H9 (cell line): Measurements from ENCODE around the gene CBR1. TPM values are rescaled to one million over a fixed set of nuclear protein-coding genes. Genes with fewer than 3 reads are reported as not detected.

ENCODE experiments used
- DNase-seq: peaks from one replicate; pipeline ENCODE4 v3.0.0-alpha.2; 2017
- H2AFZ ChIP-seq: one replicate; pipeline ENCODE4 v1.6.1; 2013; ENCODE audit warnings: mild to moderate bottlenecking, low read length, control low read depth, moderate library complexity
- H2AK5ac ChIP-seq: 2 replicates; pipeline ENCODE4 v1.6.1; 2013; ENCODE audit warnings: low read length, control low read depth, mixed read lengths; ENCODE audit not compliant: insufficient read length
- H2BK120ac ChIP-seq: one replicate; pipeline ENCODE4 v1.6.1; 2013; ENCODE audit warnings: low read depth, mild to moderate bottlenecking, low read length, control low read depth, inconsistent platforms; ENCODE audit not compliant: poor library complexity, severe bottlenecking
- H2BK12ac ChIP-seq: 2 replicates; pipeline ENCODE4 v1.6.1; 2013; ENCODE audit warnings: low read length, control low read depth, mixed read lengths, low read depth; ENCODE audit not compliant: insufficient read length
- H2BK15ac ChIP-seq: 2 replicates; pipeline ENCODE4 v1.6.1; 2013; ENCODE audit warnings: low read depth, low read length, control low read depth
- H2BK20ac ChIP-seq: one replicate; pipeline ENCODE4 v1.6.1; 2013; ENCODE audit warnings: low read depth, mild to moderate bottlenecking, low read length, control low read depth, inconsistent platforms; ENCODE audit not compliant: poor library complexity, severe bottlenecking
- H2BK5ac ChIP-seq: 2 replicates; pipeline ENCODE4 v1.6.1; 2013; ENCODE audit warnings: low read length, control low read depth, mixed read lengths; ENCODE audit not compliant: insufficient read length
- H3K14ac ChIP-seq: 2 replicates; pipeline ENCODE4 v1.6.1; 2013; ENCODE audit warnings: low read length, control low read depth; ENCODE audit not compliant: insufficient read depth
- H3K18ac ChIP-seq: 2 replicates; pipeline ENCODE4 v1.6.1; 2013; ENCODE audit warnings: low read depth, mild to moderate bottlenecking, mixed read lengths, low read length, control low read depth; ENCODE audit not compliant: insufficient read length
- H3K23ac ChIP-seq: 2 replicates; pipeline ENCODE4 v1.6.1; 2013; ENCODE audit warnings: low read length, control low read depth, mixed read lengths, low read depth; ENCODE audit not compliant: insufficient read length
- H3K23me2 ChIP-seq: 2 replicates; pipeline ENCODE4 v1.6.1; 2013; ENCODE audit warnings: low read depth, mild to moderate bottlenecking, mixed read lengths, low read length, control low read depth; ENCODE audit not compliant: insufficient read length, poor library complexity, severe bottlenecking
- H3K27ac ChIP-seq: 2 replicates; pipeline ENCODE4 v1.5.1; 2013; ENCODE audit warnings: low read length, control low read depth, mixed read lengths, low read depth; ENCODE audit not compliant: insufficient read length
- H3K27me3 ChIP-seq: 2 replicates; pipeline ENCODE4 v1.6.1; 2013; ENCODE audit warnings: low read length, control low read depth, inconsistent platforms; ENCODE audit not compliant: insufficient read depth
- H3K4ac ChIP-seq: 2 replicates; pipeline ENCODE4 v1.6.1; 2013; ENCODE audit warnings: low read depth, mild to moderate bottlenecking, control low read depth, inconsistent platforms, low read length, moderate library complexity
- H3K4me1 ChIP-seq: 2 replicates; pipeline ENCODE4 v1.6.1; 2013; ENCODE audit warnings: low read length, control low read depth, inconsistent platforms; ENCODE audit not compliant: insufficient read depth
- H3K4me2 ChIP-seq: 2 replicates; pipeline ENCODE4 v1.6.1; 2013; ENCODE audit warnings: low read length, control low read depth, mixed read lengths; ENCODE audit not compliant: insufficient read length, insufficient read depth
- H3K56ac ChIP-seq: 2 replicates; pipeline ENCODE4 v1.6.1; 2013; ENCODE audit warnings: low read depth, mild to moderate bottlenecking, mixed read lengths, low read length, control low read depth; ENCODE audit not compliant: insufficient read length
- H3K79me1 ChIP-seq: 2 replicates; pipeline ENCODE4 v1.6.1; 2013; ENCODE audit warnings: low read depth, mild to moderate bottlenecking, moderate library complexity, low read length, control low read depth, inconsistent platforms; ENCODE audit not compliant: insufficient read depth, poor library complexity, severe bottlenecking
- H3K79me2 ChIP-seq: 2 replicates; pipeline ENCODE4 v1.6.1; 2013; ENCODE audit warnings: low read length, control low read depth, inconsistent platforms; ENCODE audit not compliant: insufficient read depth
- H3K9ac ChIP-seq: 2 replicates; pipeline ENCODE4 v1.6.1; 2013; ENCODE audit warnings: low read length, control low read depth, mixed read lengths; ENCODE audit not compliant: insufficient read length; ENCODE audit errors: extremely low read depth
- H3K9me3 ChIP-seq: one replicate; pipeline ENCODE4 v1.6.1; 2013; ENCODE audit warnings: low read depth, low read length, inconsistent platforms; ENCODE audit not compliant: control insufficient read depth
- H3T11ph ChIP-seq: one replicate; pipeline ENCODE4 v1.6.1; 2013; ENCODE audit warnings: mild to moderate bottlenecking, low read length, control low read depth, inconsistent platforms
- H4K20me1 ChIP-seq: one replicate; pipeline ENCODE4 v1.6.1; 2013; ENCODE audit not compliant: control insufficient read depth, insufficient read length, insufficient read depth
- H4K5ac ChIP-seq: 2 replicates; pipeline ENCODE4 v1.6.1; 2013; ENCODE audit warnings: low read depth, mild to moderate bottlenecking, mixed read lengths, low read length, control low read depth; ENCODE audit not compliant: insufficient read length
- H4K8ac ChIP-seq: replicated peaks from 2 replicates; pipeline ENCODE4 v1.6.1; 2013; ENCODE audit warnings: low read length, control low read depth, mixed read lengths, low read depth; ENCODE audit not compliant: insufficient read length
- H4K91ac ChIP-seq: 2 replicates; pipeline ENCODE4 v1.6.1; 2013; ENCODE audit warnings: low read depth, mild to moderate bottlenecking, moderate library complexity, mixed read lengths, low read length, control low read depth; ENCODE audit not compliant: insufficient read length
- H3K27ac Mint-ChIP-seq, 3 experiments: 2 replicates in 2 of 3; 3 replicates in 1 of 3; pipeline ENCODE4 v1.8.0; 2020 to 2021; ENCODE audit warnings: mixed read lengths in 3 of 3, mild to moderate bottlenecking in 1 of 3, moderate library complexity in 1 of 3
- H3K27me3 Mint-ChIP-seq: 2 replicates; pipeline ENCODE4 v1.8.0; 2021; ENCODE audit warnings: low read depth, mild to moderate bottlenecking, moderate library complexity, mixed read lengths
- H3K36me3 Mint-ChIP-seq, 3 experiments: 2 replicates in 2 of 3; 3 replicates in 1 of 3; pipeline ENCODE4 v1.8.0; 2020 to 2021; ENCODE audit warnings: low read depth in 3 of 3, mixed read lengths in 3 of 3; ENCODE audit not compliant: insufficient read depth in 1 of 3
- H3K4me1 Mint-ChIP-seq, 2 experiments: 2 replicates each; pipeline ENCODE4 v1.8.0; 2020; ENCODE audit warnings: mixed read lengths in 2 of 2
- H3K4me3 Mint-ChIP-seq, 2 experiments: 2 replicates in 1 of 2; 3 replicates in 1 of 2; pipeline ENCODE4 v1.8.0; 2020 to 2021; ENCODE audit warnings: mild to moderate bottlenecking in 2 of 2, mixed read lengths in 2 of 2, moderate library complexity in 1 of 2
- H3K9me3 Mint-ChIP-seq, 2 experiments: 2 replicates in 1 of 2; 3 replicates in 1 of 2; pipeline ENCODE4 v1.8.0; 2020; ENCODE audit warnings: mild to moderate bottlenecking in 2 of 2, mixed read lengths in 2 of 2, moderate library complexity in 1 of 2
- WGBS: extraction: QIAGEN DNeasy Blood & Tissue Kit; methylation state at CpG from one replicate; pipeline ENCODE4 v1.1.7; 2013; ENCODE audit warnings: missing lambda C conversion rate, low lambda C conversion rate, mixed read lengths; ENCODE audit not compliant: insufficient read length; ENCODE audit errors: extremely low coverage; 5-methylcytosine and 5-hydroxymethylcytosine counted together
- total RNA-seq: library from RNA; stranded (reverse); gene quantifications from 2 replicates; pipeline ENCODE4 v1.2.1, GENCODE V29; 2021
- TF ChIP-seq, protein P1 (sequence below): fragments of 200-600 bp; sonication (generic); conservative IDR thresholded peaks from 3 replicates; pipeline ENCODE4 v1.8.0; 2021; ENCODE audit warnings: antibody characterized with exemption, mild to moderate bottlenecking

CBR1 gene
- total RNA-seq, 1 experiment from 2014 or later = 5.7 TPM

DNA sequence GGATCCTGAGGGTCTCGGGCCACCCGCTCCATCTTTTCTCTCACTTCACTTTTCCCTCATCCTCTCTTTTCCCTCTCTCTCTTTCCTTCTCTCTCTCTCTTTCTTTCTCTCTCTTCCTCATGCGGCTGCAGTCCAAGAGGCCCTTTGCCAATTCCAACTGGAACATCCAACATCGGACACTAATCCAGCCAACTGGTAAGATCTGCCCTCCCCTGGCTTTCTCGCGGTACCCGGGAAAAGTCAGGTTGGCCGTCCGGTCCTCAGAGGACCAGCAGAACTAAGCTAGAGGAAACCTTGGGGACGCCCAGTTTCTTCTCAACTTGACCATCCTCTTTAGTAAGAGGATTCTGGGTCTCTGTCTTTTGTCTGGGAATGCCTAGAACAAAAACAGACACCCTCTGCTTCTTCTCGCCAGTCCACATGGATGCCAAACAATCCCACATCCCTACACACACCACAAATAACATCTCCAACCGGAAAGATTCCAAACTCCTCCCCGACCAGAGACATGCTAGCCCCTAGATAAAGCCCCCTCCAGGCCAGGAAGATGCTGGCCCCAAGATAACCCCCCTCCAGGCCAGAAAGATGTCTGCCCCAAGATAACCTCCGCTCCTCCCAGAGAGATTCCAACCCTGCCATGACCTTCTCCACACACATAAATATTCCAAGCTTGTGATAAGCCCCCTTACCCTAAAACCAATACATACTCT lies 6.3 kb upstream of the CBR1 start:
- Mint-ChIP-seq H3K9me3 (peaks cover 0 to 4% of the 10 kb centered on the region in 2 experiments; a peak in 3 of 5 replicates), H3K27me3 (no peaks in the 10 kb centered on the region; the same call in 1 of the 2 replicates), H3K27ac (no peak overlapping the region), H3K4me3 (no peak overlapping the region), H3K4me1 (peaks cover 14 to 21% of the 10 kb centered on the region in 2 experiments), H3K36me3 (peaks cover 0 to 4% (median 4%) of the 10 kb centered on the region in 3 experiments; a peak in 3 of 7 replicates)
- Histone ChIP-seq H2BK12ac (no peak overlapping the region), H3K23me2 (peaks cover 7% of the 10 kb centered on the region), H3K27ac (no peak overlapping the region), H3K23ac (no peak overlapping the region), H4K8ac (no peak overlapping the region), H3K56ac (no peak overlapping the region), H3K4me2 (no peak overlapping the region), H3K9me3 (peaks cover 5% of the 10 kb centered on the region), H4K91ac (no peak overlapping the region), H3K18ac (no peak overlapping the region), H3T11ph (no peak overlapping the region), H2BK5ac (no peak overlapping the region), H3K14ac (no peak overlapping the region), H3K4ac (no peak overlapping the region), H2BK15ac (no peak overlapping the region), H2BK20ac (no peak overlapping the region), H4K20me1 (no peaks in the 10 kb centered on the region), H3K79me1 (no peaks in the 10 kb centered on the region), H3K4me1 (0 out of 2 replicates have a peak, but pooled peaks cover 3% of the 10 kb centered on the region), H3K27me3 (no peaks in the 10 kb centered on the region), H3K79me2 (peaks cover 2% of the 10 kb centered on the region; the same call in 1 of the 2 replicates), H4K5ac (no peak overlapping the region), H3K9ac (no peak overlapping the region), H2BK120ac (no peak overlapping the region), H2AK5ac (no peak overlapping the region), H2AFZ (no peak overlapping the region)
- TF ChIP-seq, protein P1, sequence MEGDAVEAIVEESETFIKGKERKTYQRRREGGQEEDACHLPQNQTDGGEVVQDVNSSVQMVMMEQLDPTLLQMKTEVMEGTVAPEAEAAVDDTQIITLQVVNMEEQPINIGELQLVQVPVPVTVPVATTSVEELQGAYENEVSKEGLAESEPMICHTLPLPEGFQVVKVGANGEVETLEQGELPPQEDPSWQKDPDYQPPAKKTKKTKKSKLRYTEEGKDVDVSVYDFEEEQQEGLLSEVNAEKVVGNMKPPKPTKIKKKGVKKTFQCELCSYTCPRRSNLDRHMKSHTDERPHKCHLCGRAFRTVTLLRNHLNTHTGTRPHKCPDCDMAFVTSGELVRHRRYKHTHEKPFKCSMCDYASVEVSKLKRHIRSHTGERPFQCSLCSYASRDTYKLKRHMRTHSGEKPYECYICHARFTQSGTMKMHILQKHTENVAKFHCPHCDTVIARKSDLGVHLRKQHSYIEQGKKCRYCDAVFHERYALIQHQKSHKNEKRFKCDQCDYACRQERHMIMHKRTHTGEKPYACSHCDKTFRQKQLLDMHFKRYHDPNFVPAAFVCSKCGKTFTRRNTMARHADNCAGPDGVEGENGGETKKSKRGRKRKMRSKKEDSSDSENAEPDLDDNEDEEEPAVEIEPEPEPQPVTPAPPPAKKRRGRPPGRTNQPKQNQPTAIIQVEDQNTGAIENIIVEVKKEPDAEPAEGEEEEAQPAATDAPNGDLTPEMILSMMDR = no peak
- DNase-seq = no peak
- WGBS = 100% methylated on average over 2 of the region's 14 CpGs
